DND-41 (cell line): ENCODE measurements around the gene RAB3D.

Experiments used
- EZH2 ChIP-seq: IDR thresholded peaks from 3 replicates; pipeline ENCODE4 v1.6.1; 2012; ENCODE audit warnings: borderline replicate concordance, low read depth, mild to moderate bottlenecking, moderate library complexity, low read length, inconsistent platforms; ENCODE audit not compliant: severe bottlenecking
- TF ChIP-seq, protein P1 (sequence below): IDR thresholded peaks from 2 replicates; pipeline ENCODE4 v1.5.1; 2012; ENCODE audit warnings: borderline replicate concordance, low read length, moderate library complexity, mild to moderate bottlenecking; ENCODE audit not compliant: poor library complexity, severe bottlenecking; ENCODE audit errors: extremely low read depth

DNA sequence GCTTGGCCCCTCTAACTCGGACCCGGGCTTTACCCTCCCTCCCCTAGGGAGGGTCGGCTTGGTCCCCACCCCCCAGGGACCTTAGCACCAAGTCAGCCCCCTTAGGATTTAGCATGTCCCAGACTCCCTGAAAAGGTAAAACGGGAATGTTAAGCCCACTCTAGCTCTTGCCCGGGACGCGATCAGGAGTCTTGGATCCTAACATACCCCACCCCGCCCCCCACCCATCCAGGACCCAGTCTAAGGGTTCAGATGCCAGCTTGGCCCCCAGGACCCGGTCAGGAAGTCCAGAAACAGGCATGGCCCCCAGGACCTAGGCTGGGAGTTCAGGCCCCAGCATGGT, 44.2 kb upstream of the RAB3D start:
- TF ChIP-seq EZH2, result no peak
- TF ChIP-seq, protein P1, sequence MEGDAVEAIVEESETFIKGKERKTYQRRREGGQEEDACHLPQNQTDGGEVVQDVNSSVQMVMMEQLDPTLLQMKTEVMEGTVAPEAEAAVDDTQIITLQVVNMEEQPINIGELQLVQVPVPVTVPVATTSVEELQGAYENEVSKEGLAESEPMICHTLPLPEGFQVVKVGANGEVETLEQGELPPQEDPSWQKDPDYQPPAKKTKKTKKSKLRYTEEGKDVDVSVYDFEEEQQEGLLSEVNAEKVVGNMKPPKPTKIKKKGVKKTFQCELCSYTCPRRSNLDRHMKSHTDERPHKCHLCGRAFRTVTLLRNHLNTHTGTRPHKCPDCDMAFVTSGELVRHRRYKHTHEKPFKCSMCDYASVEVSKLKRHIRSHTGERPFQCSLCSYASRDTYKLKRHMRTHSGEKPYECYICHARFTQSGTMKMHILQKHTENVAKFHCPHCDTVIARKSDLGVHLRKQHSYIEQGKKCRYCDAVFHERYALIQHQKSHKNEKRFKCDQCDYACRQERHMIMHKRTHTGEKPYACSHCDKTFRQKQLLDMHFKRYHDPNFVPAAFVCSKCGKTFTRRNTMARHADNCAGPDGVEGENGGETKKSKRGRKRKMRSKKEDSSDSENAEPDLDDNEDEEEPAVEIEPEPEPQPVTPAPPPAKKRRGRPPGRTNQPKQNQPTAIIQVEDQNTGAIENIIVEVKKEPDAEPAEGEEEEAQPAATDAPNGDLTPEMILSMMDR, result no peak
